ENCODE measurements around the gene CDH4. TPM values are rescaled to one million over a fixed set of nuclear protein-coding genes. Genes with fewer than 3 reads are reported as not detected.

CDH4 gene
- total RNA-seq, 1 donor from 2014 or later: 0.23 TPM

- H3K36me3 Mint-ChIP-seq (ENCODE audit: low read depth, unreplicated experiment): no peaks in the 10 kb centered on the region
- no peaks in the 10 kb centered on the region for H3K9me3 Mint-ChIP-seq (ENCODE audit: unreplicated experiment)
- no peak overlapping the region for H3K27ac Mint-ChIP-seq (ENCODE audit: unreplicated experiment)
- TF ChIP-seq CTCF (IDR thresholded peaks at IDR 0.05; ENCODE audit: unreplicated experiment): no peak
- no peak for DNase-seq (ENCODE audit: low spot score)
- no peaks in the 10 kb centered on the region for H3K4me1 Mint-ChIP-seq (ENCODE audit: unreplicated experiment)
- H3K27me3 Mint-ChIP-seq (ENCODE audit: unreplicated experiment): peaks cover 3% of the 10 kb centered on the region
- no peak overlapping the region for H3K4me3 Mint-ChIP-seq (ENCODE audit: unreplicated experiment)
These were observed 653.9 kb downstream of the CDH4 start for GRCh38 chr20:61905781-61906523.

- no peaks in the 10 kb centered on the region for H3K4me1 Mint-ChIP-seq (ENCODE audit: unreplicated experiment)
- H3K4me3 Mint-ChIP-seq (ENCODE audit: unreplicated experiment): no peak overlapping the region
- no peak overlapping the region for H3K27ac Mint-ChIP-seq (ENCODE audit: unreplicated experiment)
- TF ChIP-seq CTCF (IDR thresholded peaks at IDR 0.05; ENCODE audit: unreplicated experiment): no peak
- no peak for DNase-seq (ENCODE audit: low spot score)
- no peaks in the 10 kb centered on the region for H3K36me3 Mint-ChIP-seq (ENCODE audit: low read depth, unreplicated experiment)
- peaks cover 3% of the 10 kb centered on the region for H3K27me3 Mint-ChIP-seq (ENCODE audit: unreplicated experiment)
- no peaks in the 10 kb centered on the region for H3K9me3 Mint-ChIP-seq (ENCODE audit: unreplicated experiment)
These were observed 655.2 kb downstream of the CDH4 start for GRCh38 chr20:61907081-61907891.

GRCh38 chr20:61908057-61909026 is 656.3 kb downstream of the CDH4 start:
- no peak overlapping the region for H3K27ac Mint-ChIP-seq (ENCODE audit: unreplicated experiment)
- H3K36me3 Mint-ChIP-seq (ENCODE audit: low read depth, unreplicated experiment): no peaks in the 10 kb centered on the region
- H3K4me1 Mint-ChIP-seq (ENCODE audit: unreplicated experiment): no peaks in the 10 kb centered on the region
- H3K27me3 Mint-ChIP-seq (ENCODE audit: unreplicated experiment): peaks cover 3% of the 10 kb centered on the region
- DNase-seq (ENCODE audit: low spot score): no peak
- H3K9me3 Mint-ChIP-seq (ENCODE audit: unreplicated experiment): no peaks in the 10 kb centered on the region
- no peak overlapping the region for H3K4me3 Mint-ChIP-seq (ENCODE audit: unreplicated experiment)
- TF ChIP-seq CTCF (IDR thresholded peaks at IDR 0.05; ENCODE audit: unreplicated experiment): no peak

- Mint-ChIP-seq H3K4me1 (ENCODE audit: unreplicated experiment) (no peaks in the 10 kb centered on the region), H3K4me3 (ENCODE audit: unreplicated experiment) (no peak overlapping the region), H3K9me3 (ENCODE audit: unreplicated experiment) (no peaks in the 10 kb centered on the region), H3K36me3 (ENCODE audit: low read depth, unreplicated experiment) (no peaks in the 10 kb centered on the region), H3K27ac (ENCODE audit: unreplicated experiment) (no peak overlapping the region), H3K27me3 (ENCODE audit: unreplicated experiment) (peaks cover 3% of the 10 kb centered on the region)
- no peak for DNase-seq (ENCODE audit: low spot score)
- no peak for TF ChIP-seq CTCF (IDR thresholded peaks at IDR 0.05; ENCODE audit: unreplicated experiment)
These were observed 657.0 kb downstream of the CDH4 start for GRCh38 chr20:61909028-61909427.

All from endothelial cell (in vitro differentiated cells).